Caco-2 (cell line): ENCODE data around the gene TPM4. TPM values are rescaled to one million over a fixed set of nuclear protein-coding genes. Genes with fewer than 3 reads are reported as not detected.

Experiments
- BruUV-seq: library from RNA; stranded (reverse); fragments of 400-500 nt; replicated peaks from 2 replicates; lab custom pipeline; 2021; lab: Mats Ljungman, UMichigan
- CTCF ChIA-PET: fragments of 300-600 bp; sonication (Branson Sonifier 250); formaldehyde crosslinking; loops from one replicate; lab custom pipeline; 2022; ENCODE audit warnings: antibody characterized with exemption; lab: Charles Lee
- POLR2A ChIA-PET: fragments of 300-600 bp; sonication (Branson Sonifier 250); formaldehyde crosslinking; loops from one replicate; lab custom pipeline; 2022; ENCODE audit warnings: antibody characterized with exemption; lab: Charles Lee
- DNase-seq, 2 experiments: peaks; one replicate each; pipeline versions ENCODE4 v3.0.0 to v3.0.0-alpha.2; 2020 to 2022
- H3K27me3 ChIP-seq: replicated peaks from 2 replicates; pipeline ENCODE4 v1.6.0; 2011; ENCODE audit warnings: low read length; ENCODE audit not compliant: control insufficient read depth, insufficient read depth
- H3K36me3 ChIP-seq: 2 replicates; pipeline ENCODE4 v1.5.1; 2011; ENCODE audit warnings: low read length; ENCODE audit not compliant: control insufficient read depth, insufficient read depth
- H3K4me1 ChIP-seq: fragments of 250-450 bp; sonication (Bioruptor Pico); 2 replicates; pipeline ENCODE4 v1.5.1; 2020; ENCODE audit warnings: mild to moderate bottlenecking
- H3K4me3 ChIP-seq: 2 replicates; pipeline ENCODE4 v1.5.1; 2011; ENCODE audit warnings: low read depth, mild to moderate bottlenecking, control low read depth, low read length
- H3K9me3 ChIP-seq: fragments of 250-450 bp; sonication (Bioruptor Pico); 2 replicates; pipeline ENCODE4 v1.5.1; 2020; ENCODE audit warnings: mild to moderate bottlenecking, moderate library complexity
- H3K27ac Mint-ChIP-seq: one replicate; pipeline ENCODE4 v1.8.0; 2022; ENCODE audit warnings: mixed read lengths; ENCODE audit not compliant: unreplicated experiment
- H3K27me3 Mint-ChIP-seq: one replicate; pipeline ENCODE4 v1.8.0; 2022; ENCODE audit warnings: mixed read lengths; ENCODE audit not compliant: insufficient read depth, unreplicated experiment
- H3K36me3 Mint-ChIP-seq: one replicate; pipeline ENCODE4 v1.8.0; 2022; ENCODE audit warnings: mild to moderate bottlenecking, mixed read lengths; ENCODE audit not compliant: insufficient read depth, unreplicated experiment
- H3K4me1 Mint-ChIP-seq: one replicate; pipeline ENCODE4 v1.8.0; 2022; ENCODE audit warnings: low read depth, mixed read lengths; ENCODE audit not compliant: unreplicated experiment
- H3K4me3 Mint-ChIP-seq: one replicate; pipeline ENCODE4 v1.8.0; 2022; ENCODE audit warnings: mild to moderate bottlenecking, moderate library complexity, mixed read lengths; ENCODE audit not compliant: unreplicated experiment
- H3K9me3 Mint-ChIP-seq: one replicate; pipeline ENCODE4 v1.8.0; 2022; ENCODE audit warnings: mixed read lengths; ENCODE audit not compliant: unreplicated experiment
- CTCF ChIP-seq, 2 experiments: fragments of 200-600 bp in 1 of 2; IDR thresholded peaks; 1 replicate in 1 of 2; 2 replicates in 1 of 2; pipeline versions ENCODE4 v1.5.1 to v1.8.0; 2011 to 2022; ENCODE audit warnings: antibody characterized with exemption in 1 of 2, control low read depth in 1 of 2, inconsistent platforms in 1 of 2, low read depth in 1 of 2, low read length in 1 of 2, mild to moderate bottlenecking in 1 of 2, moderate library complexity in 1 of 2; ENCODE audit not compliant: insufficient read depth in 1 of 2, severe bottlenecking in 1 of 2, unreplicated experiment in 1 of 2
- intact Hi-C: fragments of 100-400 bp; cut with micrococcal nuclease; formaldehyde crosslinking; loops from one replicate; pipeline ENCODE4 v1.10.0; 2022; ENCODE audit not compliant: unreplicated experiment
- total RNA-seq: library from RNA; stranded (reverse); gene quantifications from 2 replicates; pipeline ENCODE4 v1.2.3, GENCODE V29; 2022

Gene TPM4
- total RNA-seq, 1 experiment from 2014 or later: 368 TPM

GRCh38 chr19:16064209-16064889 is 11.9 kb upstream of the TPM4 start:
- no peaks in the 10 kb centered on the region for H3K9me3 ChIP-seq
- H3K36me3 ChIP-seq: no peaks in the 10 kb centered on the region
- no peak overlapping the region for H3K4me3 ChIP-seq
- Mint-ChIP-seq H3K4me3 (no peak overlapping the region), H3K36me3 (no peaks in the 10 kb centered on the region), H3K4me1 (peaks cover 7% of the 10 kb centered on the region), H3K27me3 (no peaks in the 10 kb centered on the region), H3K27ac (no peak overlapping the region), H3K9me3 (no peaks in the 10 kb centered on the region)
- no peaks in the 10 kb centered on the region for H3K27me3 ChIP-seq
- intact Hi-C loops: no loop called here
- ChIA-PET POLR2A (interaction anchor here (1.5 kb wide), 1 partner anchor 12 kb away, joined by 5 read pairs; the partner anchor contains the start of gene TPM4), CTCF (interaction anchor here (0.5 to 0.6 kb wide), 2 partner anchors 80 to 87 kb away, joined by 3 to 5 read pairs; no protein-coding TSS in a partner anchor)
- DNase-seq: no peak
- no TSS peak for BruUV-seq
- TF ChIP-seq CTCF (IDR thresholded peaks at IDR 0.05; ENCODE audit: insufficient read depth in 1 of 2, low read depth in 1 of 2, low read length in 1 of 2, severe bottlenecking in 1 of 2, unreplicated experiment in 1 of 2): no peak
- 0 out of 2 replicates have a peak, but pooled peaks cover 4% of the 10 kb centered on the region for H3K4me1 ChIP-seq

- Histone ChIP-seq H3K36me3 (no peaks in the 10 kb centered on the region), H3K27me3 (no peaks in the 10 kb centered on the region), H3K4me1 (0 out of 2 replicates have a peak, but pooled peaks cover 4% of the 10 kb centered on the region), H3K9me3 (no peaks in the 10 kb centered on the region), H3K4me3 (no peak overlapping the region)
- TF ChIP-seq CTCF (IDR thresholded peaks at IDR 0.05; ENCODE audit: insufficient read depth in 1 of 2, low read depth in 1 of 2, low read length in 1 of 2, severe bottlenecking in 1 of 2, unreplicated experiment in 1 of 2): peak in 1 of 2 experiments; percentile 44
- no peaks in the 10 kb centered on the region for H3K36me3 Mint-ChIP-seq
- ChIA-PET POLR2A (interaction anchor here (0.7 kb wide), 1 partner anchor 9 kb away, joined by 3 read pairs; the partner anchor contains the start of gene TPM4), CTCF (interaction anchor here (0.6 kb wide), 1 partner anchor 152 kb away, joined by 4 read pairs; no protein-coding TSS in a partner anchor)
- DNase-seq: peak; percentile 70 to 75
- no TSS peak for BruUV-seq
- no peaks in the 10 kb centered on the region for H3K27me3 Mint-ChIP-seq
- H3K4me3 Mint-ChIP-seq: no peak overlapping the region
- peak overlapping the region; percentile 65 for H3K27ac Mint-ChIP-seq
- intact Hi-C loops: loop anchor here (1.0 kb wide), 2 partner anchors 45 to 116 kb away; partner anchors contain the start of gene RAB8A
- H3K4me1 Mint-ChIP-seq: peaks cover 7% of the 10 kb centered on the region
- no peaks in the 10 kb centered on the region for H3K9me3 Mint-ChIP-seq
Observed at GRCh38 chr19:16066611-16067104, 9.6 kb upstream of the TPM4 start.

GRCh38 chr19:16067205-16067938 is 8.9 kb upstream of the TPM4 start:
- H3K4me1 Mint-ChIP-seq: peaks cover 7% of the 10 kb centered on the region
- Histone ChIP-seq H3K27me3 (no peaks in the 10 kb centered on the region), H3K36me3 (no peaks in the 10 kb centered on the region), H3K9me3 (no peaks in the 10 kb centered on the region), H3K4me3 (no peak overlapping the region), H3K4me1 (0 out of 2 replicates have a peak, but pooled peaks cover 4% of the 10 kb centered on the region)
- H3K27ac Mint-ChIP-seq: no peak overlapping the region
- no peak overlapping the region for H3K4me3 Mint-ChIP-seq
- no peaks in the 10 kb centered on the region for H3K36me3 Mint-ChIP-seq
- no peak for TF ChIP-seq CTCF (IDR thresholded peaks at IDR 0.05; ENCODE audit: insufficient read depth in 1 of 2, low read depth in 1 of 2, low read length in 1 of 2, severe bottlenecking in 1 of 2, unreplicated experiment in 1 of 2)
- H3K9me3 Mint-ChIP-seq: no peaks in the 10 kb centered on the region
- intact Hi-C loops: no loop called here
- DNase-seq: no peak
- no peaks in the 10 kb centered on the region for H3K27me3 Mint-ChIP-seq
- BruUV-seq: no TSS peak
- ChIA-PET POLR2A (no interaction called here), CTCF (no interaction called here)
